ENCODE data around the gene GATC.

DNA sequence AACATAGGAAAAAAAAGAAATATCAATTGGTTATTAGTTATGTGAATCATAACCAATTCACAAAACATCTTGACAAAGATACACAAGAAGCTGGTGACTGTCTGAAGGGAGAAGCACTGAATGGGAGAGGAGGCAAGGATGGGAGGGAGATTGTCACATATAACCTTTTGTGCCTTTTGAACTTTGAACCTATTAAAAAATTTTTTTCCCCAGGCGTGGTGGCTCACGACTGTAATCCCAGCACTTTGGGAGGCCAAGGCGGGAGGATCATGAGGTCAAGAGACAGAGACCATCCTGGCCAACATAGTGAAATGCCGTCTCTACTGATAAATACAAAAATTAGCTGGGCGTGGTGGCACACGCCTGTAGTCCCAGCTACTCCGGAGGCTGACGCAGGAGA lies 62.3 kb downstream of the GATC start:
- TF ChIP-seq, protein P1, sequence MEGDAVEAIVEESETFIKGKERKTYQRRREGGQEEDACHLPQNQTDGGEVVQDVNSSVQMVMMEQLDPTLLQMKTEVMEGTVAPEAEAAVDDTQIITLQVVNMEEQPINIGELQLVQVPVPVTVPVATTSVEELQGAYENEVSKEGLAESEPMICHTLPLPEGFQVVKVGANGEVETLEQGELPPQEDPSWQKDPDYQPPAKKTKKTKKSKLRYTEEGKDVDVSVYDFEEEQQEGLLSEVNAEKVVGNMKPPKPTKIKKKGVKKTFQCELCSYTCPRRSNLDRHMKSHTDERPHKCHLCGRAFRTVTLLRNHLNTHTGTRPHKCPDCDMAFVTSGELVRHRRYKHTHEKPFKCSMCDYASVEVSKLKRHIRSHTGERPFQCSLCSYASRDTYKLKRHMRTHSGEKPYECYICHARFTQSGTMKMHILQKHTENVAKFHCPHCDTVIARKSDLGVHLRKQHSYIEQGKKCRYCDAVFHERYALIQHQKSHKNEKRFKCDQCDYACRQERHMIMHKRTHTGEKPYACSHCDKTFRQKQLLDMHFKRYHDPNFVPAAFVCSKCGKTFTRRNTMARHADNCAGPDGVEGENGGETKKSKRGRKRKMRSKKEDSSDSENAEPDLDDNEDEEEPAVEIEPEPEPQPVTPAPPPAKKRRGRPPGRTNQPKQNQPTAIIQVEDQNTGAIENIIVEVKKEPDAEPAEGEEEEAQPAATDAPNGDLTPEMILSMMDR (IDR thresholded peaks at IDR 0.05) = no peak
- TF ChIP-seq POLR2A (IDR thresholded peaks at IDR 0.05) = no peak

Data from esophagus squamous epithelium (tissue), 4 donors.